ENCODE data around the gene TCOF1.

The TCOF1 gene

GRCh38 chr5:150323092-150323491 is 34.4 kb upstream of the TCOF1 start:
- DNase-seq = no peak

GRCh38 chr5:150323819-150324218 is 33.7 kb upstream of the TCOF1 start:
- no peak for DNase-seq

GRCh38 chr5:150325426-150325825 is 32.1 kb upstream of the TCOF1 start:
- no peak for DNase-seq

- no peak for DNase-seq
Measured at GRCh38 chr5:150326707-150327106, 30.8 kb upstream of the TCOF1 start.

GRCh38 chr5:150327139-150327538 is 30.4 kb upstream of the TCOF1 start:
- no peak for DNase-seq

GRCh38 chr5:150328515-150328914 is 29.0 kb upstream of the TCOF1 start:
- no peak for DNase-seq

- no peak for DNase-seq
Measured at GRCh38 chr5:150329038-150329437, 28.5 kb upstream of the TCOF1 start.

GRCh38 chr5:150329881-150330876 is 27.3 kb upstream of the TCOF1 start:
- no peak for DNase-seq

GRCh38 chr5:150333400-150333799 is 24.1 kb upstream of the TCOF1 start:
- DNase-seq = no peak

GRCh38 chr5:150335778-150336177 is 21.7 kb upstream of the TCOF1 start:
- DNase-seq = no peak

GRCh38 chr5:150338546-150338945 is 19.0 kb upstream of the TCOF1 start:
- DNase-seq = no peak

GRCh38 chr5:150339165-150339564 is 18.3 kb upstream of the TCOF1 start:
- DNase-seq = peak; percentile 63

GRCh38 chr5:150339841-150340240 is 17.7 kb upstream of the TCOF1 start:
- DNase-seq = no peak

- DNase-seq = no peak
Measured at GRCh38 chr5:150340614-150341255, 16.8 kb upstream of the TCOF1 start.

GRCh38 chr5:150341331-150341730 is 16.2 kb upstream of the TCOF1 start:
- DNase-seq = no peak

GRCh38 chr5:150341989-150342388 is 15.5 kb upstream of the TCOF1 start:
- DNase-seq = no peak

- DNase-seq = no peak
Measured at GRCh38 chr5:150342583-150342982, 14.9 kb upstream of the TCOF1 start.

GRCh38 chr5:150343994-150344631 is 13.4 kb upstream of the TCOF1 start:
- DNase-seq = no peak

GRCh38 chr5:150345716-150346115 is 11.8 kb upstream of the TCOF1 start:
- peak; percentile 28 for DNase-seq

GRCh38 chr5:150346592-150346991 is 10.9 kb upstream of the TCOF1 start:
- DNase-seq = no peak

- no peak for DNase-seq
Measured at GRCh38 chr5:150347003-150347402, 10.5 kb upstream of the TCOF1 start.

GRCh38 chr5:150347451-150347850 is 10.0 kb upstream of the TCOF1 start:
- DNase-seq = no peak

- no peak for DNase-seq
Measured at GRCh38 chr5:150349681-150350275, 7.7 kb upstream of the TCOF1 start.
